Small intestine (tissue), 7 donors: ENCODE measurements around the gene IQGAP3. TPM values are rescaled to one million over a fixed set of nuclear protein-coding genes. Genes with fewer than 3 reads are reported as not detected.

Experiments used
- DNase-seq, 2 donors: peaks; one replicate each; pipeline versions ENCODE4 v3.0.0 to v3.0.0-alpha.2; 2013
- FAIRE-seq: peaks from 2 replicates; lab custom pipeline; 2012; peaks lifted over from hg19 to GRCh38; lab: Jason Lieb, UNC
- H3K27ac ChIP-seq, 3 donors: one replicate each; pipeline ENCODE4 v1.5.1; 2013; ENCODE audit warnings: low read length in 2 of 3, mild to moderate bottlenecking in 2 of 3, control low read depth in 1 of 3, inconsistent platforms in 1 of 3, low read depth in 1 of 3, moderate library complexity in 1 of 3
- H3K27me3 ChIP-seq, 3 donors: one replicate each; pipeline ENCODE4 v1.6.1; 2013; ENCODE audit warnings: low read length in 3 of 3, inconsistent platforms in 1 of 3; ENCODE audit not compliant: control insufficient read depth in 3 of 3, insufficient read depth in 3 of 3
- H3K36me3 ChIP-seq, 3 donors: one replicate each; pipeline ENCODE4 v1.6.1; 2013; ENCODE audit warnings: low read length in 3 of 3, inconsistent platforms in 1 of 3, low read depth in 1 of 3, mild to moderate bottlenecking in 1 of 3, moderate library complexity in 1 of 3; ENCODE audit not compliant: control insufficient read depth in 3 of 3, insufficient read depth in 2 of 3
- H3K4me1 ChIP-seq, 3 donors: one replicate each; pipeline ENCODE4 v1.6.1; 2013; ENCODE audit warnings: low read length in 2 of 3, inconsistent platforms in 1 of 3, low read depth in 1 of 3, mild to moderate bottlenecking in 1 of 3, moderate library complexity in 1 of 3; ENCODE audit not compliant: control insufficient read depth in 3 of 3, insufficient read depth in 2 of 3
- H3K4me3 ChIP-seq, 3 donors: one replicate each; pipeline ENCODE4 v1.5.1; 2013; ENCODE audit warnings: low read length in 3 of 3, control low read depth in 1 of 3, inconsistent platforms in 1 of 3, low read depth in 1 of 3, mild to moderate bottlenecking in 1 of 3, moderate library complexity in 1 of 3
- H3K9me3 ChIP-seq, 2 donors: one replicate each; pipeline ENCODE4 v1.6.1; 2013; ENCODE audit warnings: low read depth in 1 of 2, low read length in 1 of 2; ENCODE audit not compliant: control insufficient read depth in 2 of 2, insufficient read depth in 1 of 2
- WGBS, 3 donors: extraction: QIAGEN DNeasy Blood & Tissue Kit; methylation state at CpG; one replicate each; pipeline ENCODE4 v1.1.7; 2013; 5-methylcytosine and 5-hydroxymethylcytosine counted together
- polyA plus RNA-seq, 4 donors: library from polyadenylated mRNA; stranded (reverse) in 3 of 4; unstranded in 1 of 4; fragments of 200-250 nt in 3 of 4; fragments of 120-200 nt in 1 of 4; gene quantifications; one replicate each; pipeline versions ENCODE4 v1.2.1 to v1.2.3, GENCODE V29; 2013
- donor health status: healthy with polysubstance abuse.
- donor health status: control.
- donor health status: control.
- donor health status: Bipolar disorder and iron deficiency.
- donor health status: healthy.

IQGAP3 gene
- polyA plus RNA-seq, 4 donors, result 0.54 to 13.8 (median 7.3) TPM

DNA sequence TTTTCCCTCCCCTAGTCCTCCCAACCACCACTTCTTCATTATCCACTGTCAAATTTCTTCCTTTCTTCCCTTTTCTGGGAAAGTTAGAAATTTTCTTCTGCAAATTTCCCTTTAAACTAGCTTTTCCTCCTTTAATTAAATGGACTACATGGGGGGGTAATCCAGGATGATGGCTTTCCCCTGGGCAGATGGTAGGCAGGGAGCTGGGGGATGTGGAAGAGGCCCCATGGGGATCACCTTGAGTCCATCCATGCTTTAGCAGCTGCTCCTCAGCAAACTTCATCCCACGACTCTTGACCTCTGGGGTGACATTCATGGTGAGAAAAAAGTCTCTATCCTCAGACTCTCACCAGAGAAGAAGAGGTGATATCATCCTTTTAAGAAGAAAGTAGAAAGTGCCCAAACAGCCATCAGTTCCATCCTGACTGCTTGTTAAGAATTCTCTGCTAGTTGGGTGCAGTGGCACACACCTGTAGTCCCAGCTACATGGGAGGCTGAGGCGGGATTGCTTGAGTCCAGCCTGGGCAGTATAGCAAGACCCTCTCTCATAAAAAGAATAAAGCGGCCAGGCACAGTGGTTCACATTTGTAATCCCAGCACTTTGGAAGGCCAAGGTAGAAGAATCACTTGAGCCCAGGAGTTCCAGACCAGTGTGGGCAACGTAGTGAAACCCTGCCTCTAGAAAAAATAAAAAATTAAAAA is 26.5 kb upstream of the IQGAP3 start:
- H3K9me3 ChIP-seq, result no peaks in the 10 kb centered on the region
- no peak overlapping the region for H3K4me3 ChIP-seq
- 93 to 94% (median 93%) methylated on average over 4 of the region's 4 CpGs for WGBS, 3 donors
- H3K27me3 ChIP-seq, result no peaks in the 10 kb centered on the region
- peaks cover 0 to 41% (median 11%) of the 10 kb centered on the region in 3 donors for H3K36me3 ChIP-seq
- DNase-seq (no peak), FAIRE-seq (no peak)
- peaks cover 0 to 15% (median 2%) of the 10 kb centered on the region in 3 donors for H3K4me1 ChIP-seq
- H3K27ac ChIP-seq, result no peak overlapping the region

DNA sequence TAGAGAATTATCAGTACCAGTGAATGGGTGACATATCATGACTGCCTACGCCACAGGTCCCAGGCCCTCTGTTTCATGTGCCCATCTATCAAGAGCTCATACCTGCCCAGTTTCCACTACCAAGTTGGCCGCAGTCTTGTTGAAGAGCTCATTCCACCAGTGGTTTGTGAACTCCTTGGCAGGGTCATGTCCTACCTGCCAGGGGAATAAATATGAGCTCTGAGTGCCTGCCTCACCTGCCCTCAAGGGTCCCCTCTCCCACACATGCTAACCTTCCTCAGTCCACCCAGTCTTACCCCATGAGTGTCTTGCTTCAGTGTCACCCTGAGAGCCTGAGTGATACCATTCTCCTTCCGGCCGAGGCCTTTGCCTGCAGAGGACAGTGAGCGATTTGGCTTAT is 25.8 kb upstream of the IQGAP3 start:
- Histone ChIP-seq H3K4me3 (no peak overlapping the region), H3K9me3 (no peaks in the 10 kb centered on the region), H3K36me3 (peaks cover 0 to 49% (median 11%) of the 10 kb centered on the region in 3 donors), H3K27ac (no peak overlapping the region), H3K27me3 (no peaks in the 10 kb centered on the region), H3K4me1 (peaks cover 0 to 15% (median 2%) of the 10 kb centered on the region in 3 donors)
- DNase-seq, result no peak
- FAIRE-seq, result no peak
- WGBS, 3 donors, result 93 to 98% (median 95%) methylated on average over 5 of the region's 5 CpGs

DNA sequence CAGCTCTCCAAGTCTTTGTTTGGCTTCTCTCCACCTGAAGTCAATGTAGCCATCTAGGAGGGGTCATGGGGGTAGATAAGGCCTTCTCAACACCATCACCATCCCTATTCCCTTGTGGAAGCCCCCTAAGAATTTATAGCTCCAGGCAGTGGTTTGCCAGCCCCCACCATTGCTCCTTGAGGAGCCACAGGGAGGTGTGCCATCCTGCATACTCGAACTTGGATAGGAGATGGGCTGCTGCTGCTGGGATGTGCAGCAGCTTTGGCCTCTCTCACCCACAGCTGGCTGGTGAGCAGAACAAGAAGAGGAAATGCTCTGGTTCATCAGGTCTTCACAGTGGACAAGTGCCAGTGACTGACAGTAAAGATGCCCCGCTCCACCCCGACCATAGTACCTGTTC is 24.1 kb upstream of the IQGAP3 start:
- DNase-seq (no peak), FAIRE-seq (no peak)
- no peak overlapping the region for H3K27ac ChIP-seq
- no peaks in the 10 kb centered on the region for H3K27me3 ChIP-seq
- H3K36me3 ChIP-seq, result peaks cover 0 to 55% (median 11%) of the 10 kb centered on the region in 3 donors
- peaks cover 0 to 9% (median 2%) of the 10 kb centered on the region in 3 donors for H3K4me1 ChIP-seq
- 80 to 85% (median 80%) methylated on average over 3 of the region's 3 CpGs for WGBS, 3 donors
- H3K4me3 ChIP-seq, result no peak overlapping the region
- H3K9me3 ChIP-seq, result no peaks in the 10 kb centered on the region

DNA sequence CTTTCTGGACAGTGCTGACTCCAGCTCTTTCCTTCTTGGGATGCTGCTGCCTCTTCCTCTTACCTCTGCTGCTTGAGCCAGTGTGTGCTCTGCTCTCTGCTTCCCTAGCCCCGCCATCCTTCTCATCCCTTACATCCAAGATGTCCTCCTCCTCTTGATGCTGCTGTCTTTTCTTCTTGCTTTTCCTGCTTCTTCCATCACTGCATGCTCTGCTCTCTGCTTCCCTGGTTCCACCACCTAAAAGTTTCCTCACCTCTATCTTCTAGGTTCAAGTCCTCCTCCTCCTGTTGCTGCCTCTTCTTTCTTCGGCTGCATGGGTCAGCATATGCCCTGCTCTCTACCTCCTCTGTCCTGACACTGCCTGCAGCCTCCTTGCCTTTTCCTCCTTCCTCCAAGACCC is 22.7 kb upstream of the IQGAP3 start:
- DNase-seq, result no peak
- Histone ChIP-seq H3K27me3 (no peaks in the 10 kb centered on the region), H3K9me3 (no peaks in the 10 kb centered on the region), H3K36me3 (peaks cover 0 to 55% (median 11%) of the 10 kb centered on the region in 3 donors), H3K4me1 (peaks cover 0 to 7% (median 0%) of the 10 kb centered on the region in 3 donors), H3K27ac (no peak overlapping the region), H3K4me3 (no peak overlapping the region)
- FAIRE-seq, result no peak
- WGBS, 3 donors, result 87 to 97% (median 95%) methylated on average over 2 of the region's 2 CpGs

DNA sequence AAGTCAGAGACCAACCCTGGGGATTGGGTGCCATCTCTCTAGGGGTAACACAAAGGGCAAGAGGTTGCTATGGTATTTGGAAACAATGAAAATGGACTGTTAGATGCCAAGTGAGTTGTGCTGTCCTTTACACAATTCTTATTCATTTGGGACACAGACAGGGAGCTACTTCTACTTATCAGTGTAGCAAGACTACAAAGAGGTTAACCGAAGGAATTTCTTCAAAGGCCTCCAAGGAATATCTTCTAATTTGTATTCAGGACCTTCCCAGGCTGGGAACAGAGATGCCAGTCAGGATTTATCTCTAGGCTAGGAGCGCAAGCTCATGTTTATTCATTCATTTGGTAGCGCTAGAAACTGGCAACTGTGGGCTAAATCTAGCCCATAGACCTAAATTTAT is 21.8 kb upstream of the IQGAP3 start:
- no peak overlapping the region for H3K27ac ChIP-seq
- no peaks in the 10 kb centered on the region for H3K9me3 ChIP-seq
- DNase-seq (no peak), FAIRE-seq (no peak)
- no peaks in the 10 kb centered on the region for H3K27me3 ChIP-seq
- no peak overlapping the region for H3K4me3 ChIP-seq
- peaks cover 0 to 7% (median 0%) of the 10 kb centered on the region in 3 donors for H3K4me1 ChIP-seq
- WGBS, 3 donors, result 78 to 85% (median 82%) methylated on average over 3 of the region's 3 CpGs
- peaks cover 0 to 55% (median 11%) of the 10 kb centered on the region in 3 donors for H3K36me3 ChIP-seq

DNA sequence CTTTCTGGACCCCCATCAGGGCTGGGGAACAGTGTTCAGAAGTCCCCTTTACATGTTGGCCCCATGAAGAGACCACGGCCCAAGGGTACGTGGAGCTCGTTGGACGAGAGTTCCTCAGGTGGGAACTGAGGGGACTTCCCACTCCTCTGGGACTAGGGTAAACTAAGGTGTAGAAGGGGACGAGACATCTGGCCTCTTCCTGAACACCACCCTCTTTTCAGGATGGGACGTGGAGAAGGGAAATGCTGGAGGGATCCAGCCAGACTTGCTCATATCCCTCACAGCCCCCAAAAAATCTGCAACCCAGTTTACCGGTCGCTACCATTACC is 21.3 kb upstream of the IQGAP3 start:
- WGBS, 3 donors, result 81 to 91% (median 86%) methylated on average over 8 of the region's 8 CpGs
- Histone ChIP-seq H3K4me3 (no peak overlapping the region), H3K4me1 (peaks cover 0 to 7% (median 0%) of the 10 kb centered on the region in 3 donors), H3K27ac (no peak overlapping the region), H3K9me3 (no peaks in the 10 kb centered on the region), H3K27me3 (no peaks in the 10 kb centered on the region), H3K36me3 (peaks cover 0 to 50% (median 8%) of the 10 kb centered on the region in 3 donors)
- DNase-seq, result no peak
- no peak for FAIRE-seq

DNA sequence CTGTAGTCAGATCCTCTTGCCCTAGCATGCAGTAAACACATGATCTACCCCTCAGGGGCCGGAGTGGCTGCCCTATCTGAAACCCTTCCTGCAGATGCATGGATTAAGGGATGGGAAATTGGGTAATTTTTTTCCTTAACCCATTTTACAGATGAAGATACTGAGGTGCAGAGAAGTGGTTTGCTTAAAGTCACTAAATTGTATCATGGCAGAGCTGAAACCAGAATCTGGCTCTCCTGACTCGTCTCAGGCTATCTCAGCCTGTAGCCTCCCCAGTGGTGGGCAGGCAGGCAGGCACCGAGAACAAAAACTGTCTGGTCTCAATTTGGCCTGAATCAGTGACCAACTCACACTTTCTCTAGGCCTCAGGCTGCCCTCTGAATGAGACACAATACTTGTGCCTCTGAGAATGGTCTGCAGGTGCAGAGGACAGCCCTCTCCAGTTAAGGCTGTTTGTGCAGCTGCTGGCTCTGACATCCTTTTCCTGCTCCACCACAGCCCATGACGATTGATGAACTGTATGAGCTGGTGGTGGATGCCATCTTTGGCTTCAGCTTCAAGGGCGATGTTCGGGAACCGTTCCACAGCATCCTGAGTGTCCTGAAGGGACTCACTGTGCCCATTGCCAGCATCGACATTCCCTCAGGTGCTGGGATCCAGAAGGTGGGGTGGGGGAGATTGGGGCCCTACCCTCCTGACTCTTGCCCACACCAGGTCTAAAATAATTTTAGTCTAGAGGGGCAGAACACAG is 20.7 kb upstream of the IQGAP3 start:
- no peak for FAIRE-seq
- Histone ChIP-seq H3K27ac (no peak overlapping the region), H3K36me3 (peaks cover 0 to 46% (median 6%) of the 10 kb centered on the region in 3 donors), H3K9me3 (no peaks in the 10 kb centered on the region), H3K4me1 (peaks cover 0 to 7% (median 0%) of the 10 kb centered on the region in 3 donors), H3K4me3 (no peak overlapping the region), H3K27me3 (no peaks in the 10 kb centered on the region)
- no peak for DNase-seq
- WGBS, 3 donors, result 80 to 82% (median 82%) methylated on average over 8 of the region's 8 CpGs

DNA sequence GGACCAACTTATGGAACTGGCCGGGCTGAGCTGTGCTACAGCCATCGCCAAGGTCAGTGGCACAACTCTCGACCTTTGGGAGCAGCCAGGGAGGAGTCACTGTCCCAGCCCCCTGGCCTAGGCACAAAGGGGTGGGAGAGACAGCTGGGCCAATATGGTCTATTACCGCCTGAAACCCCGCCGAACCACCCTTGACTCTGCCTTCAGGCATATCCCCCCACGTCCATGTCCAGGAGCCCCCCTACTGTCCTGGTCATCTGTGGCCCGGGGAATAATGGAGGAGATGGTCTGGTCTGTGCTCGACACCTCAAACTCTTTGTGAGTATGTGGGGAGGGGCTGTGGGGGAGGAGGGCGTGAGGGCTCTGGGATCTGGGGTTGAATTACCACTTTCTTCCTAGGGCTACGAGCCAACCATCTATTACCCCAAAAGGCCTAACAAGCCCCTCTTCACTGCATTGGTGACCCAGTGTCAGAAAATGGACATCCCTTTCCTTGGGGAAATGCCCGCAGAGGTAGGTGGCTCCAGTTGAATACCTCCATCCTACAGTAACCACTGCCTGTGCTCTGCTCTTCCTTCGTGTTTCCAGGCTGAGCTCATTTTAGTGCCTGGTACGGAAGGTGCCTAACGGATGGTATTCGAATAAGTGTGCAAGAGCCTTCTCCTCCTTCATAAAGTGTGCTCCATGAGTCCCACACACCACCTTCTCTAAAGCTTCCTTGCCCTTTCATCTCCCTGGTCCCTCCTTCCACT is 20.0 kb upstream of the IQGAP3 start:
- H3K36me3 ChIP-seq, result peaks cover 0 to 39% (median 2%) of the 10 kb centered on the region in 3 donors
- no peak for DNase-seq
- peak overlapping the region; percentile 38 to 75 (median 61) for H3K27ac ChIP-seq
- H3K4me1 ChIP-seq, result peaks cover 0 to 7% (median 0%) of the 10 kb centered on the region in 3 donors
- WGBS, 3 donors, result 36 to 45% (median 37%) methylated on average over 16 of the region's 16 CpGs
- no peaks in the 10 kb centered on the region for H3K9me3 ChIP-seq
- H3K27me3 ChIP-seq, result no peaks in the 10 kb centered on the region
- FAIRE-seq, result no peak
- H3K4me3 ChIP-seq, result peak overlapping the region; percentile 69 to 90 (median 71)
